LHCN-M2 (cell line): ENCODE results near the gene SYTL2. TPM values are rescaled to one million over a fixed set of nuclear protein-coding genes. Genes with fewer than 3 reads are reported as not detected.

Source experiments
- DNase-seq: peaks from one replicate; pipeline ENCODE4 v3.0.0-alpha.2; 2012; ENCODE audit warnings: low read depth
- total RNA-seq: library from RNA; depleted of rRNA; stranded (reverse); fragments of >200 nt; gene quantifications from 2 replicates; pipeline ENCODE4 v1.2.3, GENCODE V29; 2014

Gene SYTL2
- total RNA-seq, 1 experiment from 2014 or later: 84.4 TPM

- peak; percentile 93 for DNase-seq
Measured at GRCh38 chr11:85827748-85828639, 17.1 kb upstream of the SYTL2 start.

GRCh38 chr11:85826116-85826855 lies 15.3 kb upstream of the SYTL2 start:
- DNase-seq: peak; percentile 46

GRCh38 chr11:85825616-85826015 lies 14.7 kb upstream of the SYTL2 start:
- DNase-seq: no peak

- no peak for DNase-seq
Measured at GRCh38 chr11:85823816-85824215, 12.9 kb upstream of the SYTL2 start.

GRCh38 chr11:85822814-85823213 lies 11.9 kb upstream of the SYTL2 start:
- DNase-seq: peak; percentile 70

GRCh38 chr11:85821636-85822035 lies 10.7 kb upstream of the SYTL2 start:
- DNase-seq: peak; percentile 50

GRCh38 chr11:85819441-85819840 lies 8.5 kb upstream of the SYTL2 start:
- no peak for DNase-seq

GRCh38 chr11:85815186-85815931 lies 4.4 kb upstream of the SYTL2 start:
- peak; percentile 65 for DNase-seq

- no peak for DNase-seq
Measured at GRCh38 chr11:85813721-85814120, 2.8 kb upstream of the SYTL2 start.

GRCh38 chr11:85811624-85812023 lies 683 bp upstream of the SYTL2 start:
- no peak for DNase-seq

- DNase-seq: no peak
Measured at GRCh38 chr11:85810521-85810870, 445 bp downstream of the SYTL2 start.

- no peak for DNase-seq
Measured at GRCh38 chr11:85809863-85810262, 1.1 kb downstream of the SYTL2 start.

GRCh38 chr11:85809191-85809590 lies 1.8 kb downstream of the SYTL2 start:
- DNase-seq: no peak

GRCh38 chr11:85806876-85807275 lies 4.1 kb downstream of the SYTL2 start:
- DNase-seq: no peak

GRCh38 chr11:85806016-85806415 lies 4.9 kb downstream of the SYTL2 start:
- DNase-seq: no peak

GRCh38 chr11:85805387-85805786 lies 5.6 kb downstream of the SYTL2 start:
- no peak for DNase-seq

GRCh38 chr11:85803920-85804319 lies 7.0 kb downstream of the SYTL2 start:
- DNase-seq: no peak

GRCh38 chr11:85803303-85803702 lies 7.6 kb downstream of the SYTL2 start:
- DNase-seq: no peak

- no peak for DNase-seq
Measured at GRCh38 chr11:85801527-85801926, 9.4 kb downstream of the SYTL2 start.

- DNase-seq: no peak
Measured at GRCh38 chr11:85800595-85801342, 10.2 kb downstream of the SYTL2 start.

- no peak for DNase-seq
Measured at GRCh38 chr11:85799142-85799541, 11.8 kb downstream of the SYTL2 start.
